ENCODE measurements around the gene MUC4.

DNA sequence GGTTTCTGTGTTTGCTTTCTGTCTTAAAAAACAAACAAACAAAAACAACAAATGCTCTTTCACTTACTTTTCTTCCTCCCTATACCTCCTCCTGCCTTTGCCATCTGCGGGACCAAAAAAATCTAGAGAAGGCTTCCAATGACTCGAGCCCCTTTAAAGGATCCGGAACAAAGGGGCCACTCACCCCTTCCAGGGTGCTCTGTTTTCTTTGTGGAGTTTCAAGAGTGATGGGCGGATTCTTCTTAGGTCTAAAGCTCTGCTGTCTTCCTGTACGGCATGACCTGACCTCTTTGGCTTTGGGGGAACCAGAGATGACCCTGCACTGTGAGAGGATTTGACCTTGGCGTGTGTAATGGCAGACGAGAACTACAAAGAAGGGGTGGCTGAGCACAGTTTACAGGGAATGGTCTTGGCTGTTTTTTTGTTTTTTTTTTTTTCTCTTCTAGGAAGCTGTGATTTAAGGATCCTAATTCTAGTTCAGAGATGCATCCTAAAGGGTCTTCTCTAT is 93.2 kb downstream of the MUC4 start:
- TF ChIP-seq CTCF (IDR thresholded peaks at IDR 0.05) (no peak), POLR2A (IDR thresholded peaks at IDR 0.05) (no peak)

Data from Peyer's patch (tissue), 4 donors.